ENCODE results near the gene PLCB2.

GRCh38 chr15:40285151-40285550 lies 22.6 kb downstream of the PLCB2 start:
- TF ChIP-seq GATA2 (IDR thresholded peaks at IDR 0.05; ENCODE audit: low read depth, low read length) (no peak), GATA3 (IDR thresholded peaks at IDR 0.05; ENCODE audit: low read depth, low read length) (no peak)

Measured in SH-SY5Y (cell line).